Epithelial cell of prostate (primary cell): Measurements from ENCODE around the gene PANK4.

Source experiments
- DNase-seq: peaks from one replicate; pipeline ENCODE4 v3.0.0-alpha.2; 2011; ENCODE audit warnings: low read depth, low spot score
- H3K27ac ChIP-seq: fragments of 450-650 bp; 2 replicates; pipeline ENCODE4 v1.5.1; 2017; ENCODE audit warnings: mild to moderate bottlenecking

Gene PANK4

DNA sequence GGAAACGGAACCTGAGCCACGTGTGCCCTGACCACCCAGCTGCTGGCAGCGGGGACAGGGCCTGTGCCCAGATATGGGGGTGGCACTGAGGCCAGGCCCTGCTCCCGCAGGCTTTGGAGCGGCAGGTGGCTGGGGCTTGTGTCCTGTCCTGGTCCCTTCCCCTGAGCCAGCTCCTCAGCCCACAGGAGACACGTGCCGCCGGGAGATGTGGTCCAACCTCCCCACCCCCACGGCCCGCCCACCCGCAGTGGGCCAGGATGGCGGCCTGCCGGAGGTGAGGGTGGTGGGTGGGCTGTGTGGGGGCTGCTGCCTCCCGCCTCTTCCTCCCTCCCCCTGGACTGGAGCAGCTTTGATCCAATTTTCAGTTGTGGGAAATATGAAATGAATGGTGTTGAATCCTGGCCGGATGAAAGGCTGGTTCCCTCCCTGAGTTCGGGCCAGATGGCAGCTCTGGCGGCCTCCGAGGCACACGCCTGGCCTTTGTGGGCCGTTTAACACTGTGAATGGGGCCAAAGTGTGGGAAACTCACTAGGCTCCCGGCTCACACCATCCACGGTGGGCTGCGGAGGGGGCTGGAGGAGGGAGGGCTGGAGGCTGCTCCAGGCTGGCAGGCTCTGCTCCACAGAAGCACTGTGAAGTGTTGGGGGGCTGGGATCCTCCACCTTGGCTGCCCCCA, 6.2 kb upstream of the PANK4 start:
- peak overlapping the region; percentile 87 for H3K27ac ChIP-seq
- DNase-seq: no peak

DNA sequence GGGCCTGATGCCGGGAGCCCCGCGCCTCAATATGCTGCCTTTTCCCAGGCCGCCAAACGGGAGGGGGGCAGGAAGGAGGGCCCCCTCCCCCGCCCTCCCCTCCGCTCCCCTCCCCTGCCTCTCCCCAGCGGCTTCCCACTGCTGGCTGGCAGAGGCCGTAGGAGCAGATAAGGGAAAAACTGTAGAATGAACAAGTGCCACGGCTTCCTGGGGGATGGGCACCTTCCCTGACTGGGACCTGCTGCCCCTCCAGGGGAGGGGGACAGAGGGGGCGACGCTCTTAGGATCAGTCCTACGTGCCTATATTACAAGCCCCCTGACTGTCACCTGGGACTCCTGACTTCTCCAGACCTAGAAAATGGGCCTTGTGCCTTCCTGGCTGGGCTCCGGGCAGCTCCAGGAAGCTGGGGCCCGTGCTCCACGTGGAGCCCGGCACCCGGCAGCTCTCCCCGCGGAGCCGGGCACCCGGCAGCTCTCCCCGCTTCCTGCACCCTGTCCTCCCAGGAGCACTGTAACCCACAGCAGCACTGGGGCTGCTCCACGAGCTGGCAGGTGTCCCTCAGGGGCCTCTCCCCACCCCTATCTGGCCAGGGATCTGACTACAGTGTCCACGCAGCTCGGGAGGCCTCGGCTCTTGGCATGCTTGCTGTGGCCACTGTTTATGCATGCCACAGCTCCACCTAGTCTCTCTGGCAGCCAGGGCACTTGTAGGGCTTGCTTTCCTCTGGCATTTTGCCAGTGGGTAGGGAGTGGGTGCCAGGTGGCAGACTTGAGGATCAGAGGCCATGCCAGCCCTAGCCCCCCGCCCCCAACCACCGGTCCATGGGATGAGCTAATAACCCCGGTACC, 4.3 kb upstream of the PANK4 start:
- H3K27ac ChIP-seq: peak overlapping the region; percentile 50
- DNase-seq: peak; percentile 33

GRCh38 chr1:2529784-2530512, 3.6 kb upstream of the PANK4 start, which contains the start of gene HES5:
Gene HES5, minus strand, starts transcription at chr1:2530263. Its CDS starts 99 bp downstream, at chr1:2530164.
- no peak for DNase-seq
- peak within 1 kb of the TSS; percentile 50 for H3K27ac ChIP-seq

- peak overlapping the region; percentile 50 for H3K27ac ChIP-seq
- no peak for DNase-seq
Observed at GRCh38 chr1:2528966-2529783, 2.8 kb upstream of the PANK4 start.

GRCh38 chr1:2528611-2528965, 2.2 kb upstream of the PANK4 start:
- DNase-seq: no peak
- H3K27ac ChIP-seq: no peak overlapping the region

DNA sequence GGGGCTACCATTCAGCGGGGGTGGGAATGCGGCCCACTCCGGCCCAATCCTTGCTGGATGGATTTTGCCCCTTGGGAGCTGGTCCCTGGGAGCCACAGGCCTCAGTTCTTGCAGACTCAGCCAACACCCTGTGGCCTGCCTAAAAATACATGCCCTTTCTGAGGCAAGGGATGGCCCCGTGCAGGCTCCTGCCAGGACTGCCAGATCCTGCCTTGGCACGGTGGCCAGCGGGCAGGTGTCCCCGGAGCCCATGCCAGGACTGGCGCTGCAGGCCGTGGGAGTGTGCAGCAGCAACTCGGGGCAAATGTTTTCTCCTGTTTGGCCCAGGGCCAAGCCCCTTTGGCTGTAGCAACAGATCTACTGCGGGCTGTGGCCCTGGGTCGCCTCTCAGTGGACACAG, 1.6 kb upstream of the PANK4 start:
- H3K27ac ChIP-seq: no peak overlapping the region
- no peak for DNase-seq

- H3K27ac ChIP-seq: peak overlapping the region; percentile 84
Observed at GRCh38 chr1:2527556-2527860, 1.1 kb upstream of the PANK4 start.

DNA sequence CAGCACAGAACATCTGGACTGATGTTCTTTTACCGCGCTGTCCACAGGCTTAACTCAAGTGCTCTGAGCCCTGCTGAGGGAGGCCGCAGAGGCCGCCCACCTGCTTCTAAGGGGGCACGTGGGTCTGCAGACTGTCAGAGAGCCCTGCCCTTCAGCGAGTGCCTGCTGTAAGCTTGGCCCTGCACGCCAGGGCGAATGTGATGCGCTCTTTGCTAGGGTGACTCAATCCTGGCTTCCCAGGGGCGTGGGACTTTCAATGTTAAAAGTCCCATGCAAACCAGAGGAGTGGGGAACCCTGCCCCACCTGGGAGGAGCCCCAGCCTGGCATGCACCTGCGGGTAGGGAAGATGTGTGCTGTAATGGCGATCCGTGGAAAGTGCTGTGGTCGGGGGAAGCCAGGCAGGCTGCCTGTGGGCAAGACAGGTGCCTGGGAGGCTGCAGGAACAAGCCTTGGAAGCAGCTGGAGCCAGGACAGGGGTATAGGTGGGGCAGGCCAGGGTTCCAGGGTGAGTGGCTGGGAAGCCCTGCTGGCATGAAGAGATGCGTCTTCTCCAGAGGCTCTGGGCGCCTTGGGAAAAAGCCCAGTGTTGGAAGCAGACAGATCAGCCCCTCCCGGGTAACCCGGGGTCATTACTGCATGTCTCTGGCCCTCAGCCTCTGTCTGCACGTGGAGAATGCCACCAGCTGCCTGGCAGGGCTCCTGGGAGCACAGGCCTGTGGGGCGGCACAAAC, 594 bp upstream of the PANK4 start:
- peak overlapping the region; percentile 84 for H3K27ac ChIP-seq
- DNase-seq: peak; percentile 63

More at GRCh38 chr1:2527556-2527860, 1.1 kb upstream of the PANK4 start:
- DNase-seq: no peak

DNA sequence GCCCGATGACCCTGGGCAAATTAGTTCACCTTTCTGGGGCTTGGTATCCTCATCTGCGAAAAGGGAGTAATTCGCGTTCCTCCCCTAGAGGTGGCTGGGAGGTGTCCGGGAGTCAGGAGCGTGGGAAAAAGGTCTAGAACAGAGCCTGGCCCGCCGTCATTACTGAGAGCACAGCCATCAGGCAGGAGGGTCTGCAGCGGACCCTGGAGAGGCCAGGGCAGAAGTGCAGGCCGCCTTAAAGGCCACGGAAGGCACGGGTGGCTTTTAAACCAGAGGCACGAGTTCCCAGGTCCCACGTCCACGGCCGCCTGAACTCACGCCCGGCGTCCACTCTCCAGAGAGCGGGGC, 850 bp downstream of the PANK4 start:
- H3K27ac ChIP-seq: peak overlapping the region; percentile 84
- DNase-seq: no peak

- DNase-seq: no peak
- H3K27ac ChIP-seq: peak overlapping the region; percentile 84
Observed at GRCh38 chr1:2523891-2524609, 2.3 kb downstream of the PANK4 start.

GRCh38 chr1:2523191-2523890, 3.1 kb downstream of the PANK4 start:
- H3K27ac ChIP-seq: peak overlapping the region; percentile 84

DNA sequence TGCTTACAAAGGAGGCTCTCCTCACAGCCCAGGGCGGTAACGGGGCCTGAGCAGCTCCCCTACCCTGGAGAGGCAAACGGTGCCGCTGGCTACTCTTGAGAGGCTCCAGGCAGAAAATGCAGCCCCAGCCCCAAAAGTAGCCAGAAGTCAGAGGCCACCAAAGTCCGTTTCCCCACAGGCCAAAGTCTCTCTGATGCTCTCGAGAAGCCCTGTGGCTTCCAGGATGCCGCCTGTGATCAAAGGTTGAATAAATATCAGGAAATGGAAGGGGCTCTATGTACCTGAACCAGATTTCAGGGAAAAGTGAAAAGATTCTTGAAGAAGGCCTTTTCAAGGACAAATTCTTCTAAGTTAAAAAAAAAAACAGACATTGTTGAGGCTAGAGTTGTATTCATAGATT, 4.2 kb downstream of the PANK4 start:
- no peak for DNase-seq
- no peak overlapping the region for H3K27ac ChIP-seq

More at GRCh38 chr1:2523191-2523890, 3.1 kb downstream of the PANK4 start:
- DNase-seq: peak; percentile 14

DNA sequence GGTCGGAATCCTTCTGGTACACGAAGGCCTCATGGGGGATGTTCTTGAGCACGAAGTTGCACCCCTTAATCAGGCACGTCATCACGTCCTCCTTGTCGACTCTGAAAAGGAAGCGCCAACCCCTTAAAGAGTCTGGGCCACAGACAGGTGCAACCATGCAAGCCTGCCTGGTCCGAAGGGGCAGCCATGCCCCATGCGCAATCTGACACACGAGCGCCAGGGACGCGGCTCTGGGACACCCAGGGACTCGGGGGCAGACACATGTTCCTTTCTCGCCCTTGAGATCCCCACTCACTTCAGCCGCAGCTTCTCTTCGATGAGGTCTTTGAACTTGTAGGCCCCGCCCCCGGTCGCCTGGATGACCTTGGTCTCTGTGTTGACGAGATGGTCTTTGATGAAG, 5.6 kb downstream of the PANK4 start:
- no peak overlapping the region for H3K27ac ChIP-seq
- DNase-seq: no peak

DNA sequence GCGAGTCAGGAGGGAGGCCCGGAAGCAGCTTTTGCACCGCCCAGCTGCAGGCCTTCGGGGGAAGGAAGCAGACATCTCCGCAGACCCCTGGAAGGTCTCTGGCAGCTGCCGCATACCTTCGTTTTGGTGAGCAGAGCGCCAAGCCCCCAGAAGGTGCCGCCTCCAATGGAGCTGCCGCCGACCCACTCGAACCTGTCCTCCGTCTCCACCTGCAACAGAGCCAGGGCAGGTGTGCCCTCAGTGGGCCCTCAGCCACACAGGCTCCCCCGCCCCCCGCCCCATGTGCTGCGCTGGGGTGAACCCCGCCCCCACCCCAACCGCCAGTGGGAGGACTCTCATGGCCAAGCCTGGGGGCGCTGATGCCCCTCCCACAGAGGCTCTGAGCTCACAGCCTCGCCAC, 6.2 kb downstream of the PANK4 start:
- no peak for DNase-seq
- H3K27ac ChIP-seq: no peak overlapping the region

GRCh38 chr1:2519729-2520128, 6.7 kb downstream of the PANK4 start:
- H3K27ac ChIP-seq: no peak overlapping the region
- no peak for DNase-seq

GRCh38 chr1:2519029-2519685, 7.2 kb downstream of the PANK4 start:
- H3K27ac ChIP-seq: no peak overlapping the region
- DNase-seq: no peak

DNA sequence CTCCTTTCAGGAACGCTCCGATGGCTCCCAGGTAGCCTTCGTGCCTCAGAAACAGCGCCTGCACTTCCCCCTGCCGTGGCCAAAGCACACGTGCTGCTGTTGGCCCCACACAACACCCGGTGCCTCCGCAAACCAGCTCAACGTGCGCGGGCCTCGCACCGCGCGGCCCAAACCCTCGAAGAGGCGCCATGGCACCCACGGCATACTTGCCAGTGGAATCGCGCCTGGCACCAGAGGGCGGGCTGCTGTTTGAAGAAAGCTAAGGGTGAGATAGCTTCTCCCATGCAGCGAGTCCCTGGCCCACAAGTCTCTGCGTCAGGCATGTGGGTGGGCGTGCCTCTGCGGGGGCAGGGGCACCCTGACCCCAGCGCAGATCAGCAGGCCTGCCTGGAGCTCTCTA, 7.9 kb downstream of the PANK4 start:
- no peak overlapping the region for H3K27ac ChIP-seq
- DNase-seq: no peak

- DNase-seq: no peak
- no peak overlapping the region for H3K27ac ChIP-seq
Observed at GRCh38 chr1:2517966-2518365, 8.4 kb downstream of the PANK4 start.
